Esophagus (tissue), 2 donors: Measurements from ENCODE around the gene ABHD6. TPM values are rescaled to one million over a fixed set of nuclear protein-coding genes. Genes with fewer than 3 reads are reported as not detected.

Experiments
- H3K27ac ChIP-seq, 2 donors: one replicate each; pipeline ENCODE4 v1.5.1; 2013; ENCODE audit warnings: low read depth in 2 of 2, mild to moderate bottlenecking in 2 of 2, inconsistent platforms in 1 of 2, low read length in 1 of 2, moderate library complexity in 1 of 2
- H3K27me3 ChIP-seq, 2 donors: one replicate each; pipeline ENCODE4 v1.6.1; 2013; ENCODE audit warnings: low read length in 2 of 2, control low read depth in 1 of 2, mild to moderate bottlenecking in 1 of 2; ENCODE audit not compliant: insufficient read depth in 2 of 2, control insufficient read depth in 1 of 2
- H3K36me3 ChIP-seq, 2 donors: one replicate each; pipeline ENCODE4 v1.6.1; 2013; ENCODE audit warnings: low read length in 1 of 2; ENCODE audit not compliant: control insufficient read depth in 2 of 2, insufficient read depth in 2 of 2
- H3K4me1 ChIP-seq, 2 donors: one replicate each; pipeline ENCODE4 v1.6.1; 2013; ENCODE audit warnings: low read length in 1 of 2; ENCODE audit not compliant: control insufficient read depth in 2 of 2, insufficient read depth in 2 of 2
- H3K4me3 ChIP-seq, 2 donors: one replicate each; pipeline ENCODE4 v1.5.1; 2013; ENCODE audit warnings: low read length in 2 of 2, mild to moderate bottlenecking in 2 of 2, low read depth in 1 of 2, moderate library complexity in 1 of 2
- H3K9me3 ChIP-seq, 2 donors: one replicate each; pipeline ENCODE4 v1.6.1; 2013; ENCODE audit warnings: mild to moderate bottlenecking in 2 of 2, low read depth in 1 of 2, low read length in 1 of 2, moderate library complexity in 1 of 2; ENCODE audit not compliant: control insufficient read depth in 2 of 2, insufficient read depth in 1 of 2
- WGBS, 2 donors: extraction: QIAGEN DNeasy Blood & Tissue Kit; methylation state at CpG; one replicate each; pipeline ENCODE4 v1.1.7; 2013; 5-methylcytosine and 5-hydroxymethylcytosine counted together
- polyA plus RNA-seq, 2 donors: library from polyadenylated mRNA; stranded (reverse); fragments of 200-250 nt; gene quantifications; one replicate each; pipeline ENCODE4 v1.2.3, GENCODE V29; 2013
- donor health status: healthy with polysubstance abuse.
- donor health status: Bipolar disorder and iron deficiency.

ABHD6 gene
- polyA plus RNA-seq, 2 donors = 4.3 to 5.6 TPM

DNA sequence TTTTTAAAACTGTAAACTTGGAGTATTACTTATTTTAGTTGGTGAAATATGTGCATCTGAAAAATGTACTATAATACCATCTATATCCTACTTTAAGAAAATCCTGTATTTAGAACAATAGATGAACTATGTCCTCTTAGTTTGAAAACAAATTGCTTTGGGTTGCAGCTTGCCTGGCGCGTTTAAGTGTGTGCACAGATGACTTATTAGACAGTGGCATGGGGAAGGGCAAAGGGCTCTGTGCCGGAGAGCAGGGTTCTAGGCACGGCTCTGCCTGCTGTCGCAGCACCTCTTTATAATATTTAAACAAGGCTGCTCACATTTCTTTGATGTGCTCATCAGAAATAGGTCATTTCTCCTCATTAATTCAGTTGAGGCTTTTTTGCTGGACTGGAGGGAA is 105.1 kb downstream of the ABHD6 start:
- Histone ChIP-seq H3K4me3 (no peak overlapping the region), H3K27ac (no peak overlapping the region), H3K9me3 (no peaks in the 10 kb centered on the region), H3K36me3 (peaks cover 3 to 5% of the 10 kb centered on the region in 2 donors), H3K27me3 (no peaks in the 10 kb centered on the region), H3K4me1 (peaks cover 0 to 5% of the 10 kb centered on the region in 2 donors)
- 62 to 81% methylated on average over 5 of the region's 5 CpGs for WGBS, 2 donors

Other genes starting within 250 kb of the ABHD6 start
- 10 to 100 TPM; 50.8 to 52.5 TPM for gene FLNB, start 229.4 kb upstream of the ABHD6 start, polyA plus RNA-seq
- 10 to 100 TPM in 1 of 2 donors, 1 to 10 TPM in 1; 7.5 to 39.3 TPM for gene DNASE1L3, start 26.8 kb upstream of the ABHD6 start, polyA plus RNA-seq
- 1 to 10 TPM; 7.5 to 8.4 TPM for gene RPP14, start 68.5 kb downstream of the ABHD6 start, polyA plus RNA-seq
- gene HTD2, start 68.7 kb downstream of the ABHD6 start, polyA plus RNA-seq = 1 to 10 TPM; 1.3 to 5.9 TPM
- 1 to 10 TPM; 3.2 to 6.0 TPM for gene PXK, start 95.1 kb downstream of the ABHD6 start, polyA plus RNA-seq
- 10 to 100 TPM; 59.0 to 82.0 TPM for gene PDHB, start 196.0 kb downstream of the ABHD6 start, polyA plus RNA-seq